DOHH2 (cell line): ENCODE measurements around the gene PSMA7.

Source experiments
- H3F3A ChIP-seq: fragments of 200-600 bp; sonication (generic), shearing (Covaris generic); 2 replicates; pipeline ENCODE4 v1.6.0; 2016; ENCODE audit warnings: antibody characterized with exemption, mild to moderate bottlenecking; ENCODE audit not compliant: control insufficient read depth, insufficient read depth
- H3K27ac ChIP-seq: fragments of 200-600 bp; sonication (generic); 2 replicates; pipeline ENCODE4 v1.5.1; 2014; ENCODE audit warnings: low read depth, mild to moderate bottlenecking, low read length, moderate library complexity
- H3K27me3 ChIP-seq: fragments of 200-600 bp; sonication (generic); 2 replicates; pipeline ENCODE4 v1.6.1; 2014; ENCODE audit warnings: mild to moderate bottlenecking, low read length, mixed read lengths; ENCODE audit not compliant: control insufficient read depth
- H3K36me3 ChIP-seq: fragments of 200-600 bp; sonication (generic); 2 replicates; pipeline ENCODE4 v1.6.1; 2014; ENCODE audit warnings: mild to moderate bottlenecking, low read length, moderate library complexity, mixed read lengths; ENCODE audit not compliant: control insufficient read depth
- H3K4me1 ChIP-seq: fragments of 200-600 bp; sonication (generic); 2 replicates; pipeline ENCODE4 v1.6.1; 2014; ENCODE audit warnings: mild to moderate bottlenecking, low read length, mixed read lengths; ENCODE audit not compliant: control insufficient read depth
- H3K4me2 ChIP-seq: fragments of 200-600 bp; sonication (generic); 2 replicates; pipeline ENCODE4 v1.6.0; 2014; ENCODE audit warnings: mild to moderate bottlenecking, low read length, moderate library complexity
- H3K4me3 ChIP-seq: fragments of 200-600 bp; sonication (generic); 2 replicates; pipeline ENCODE4 v1.5.1; 2014; ENCODE audit warnings: mild to moderate bottlenecking, low read length, mixed read lengths
- H3K79me2 ChIP-seq: fragments of 200-600 bp; sonication (generic); 2 replicates; pipeline ENCODE4 v1.6.1; 2014; ENCODE audit warnings: mild to moderate bottlenecking, low read length, mixed read lengths; ENCODE audit not compliant: control insufficient read depth
- H3K9me2 ChIP-seq: fragments of 200-600 bp; sonication (generic); replicated peaks from 2 replicates; pipeline ENCODE4 v1.6.1; 2014; ENCODE audit warnings: mild to moderate bottlenecking, low read length, mixed read lengths; ENCODE audit not compliant: control insufficient read depth
- H3K9me3 ChIP-seq: fragments of 200-600 bp; sonication (generic); 2 replicates; pipeline ENCODE4 v1.6.1; 2014; ENCODE audit warnings: antibody characterized with exemption, low read length, mixed read lengths; ENCODE audit not compliant: control insufficient read depth, insufficient read depth
- H4K20me1 ChIP-seq: fragments of 200-600 bp; sonication (generic); 2 replicates; pipeline ENCODE4 v1.6.0; 2014; ENCODE audit warnings: low read depth, mild to moderate bottlenecking, antibody characterized with exemption, low read length, moderate library complexity; ENCODE audit not compliant: control insufficient read depth, insufficient read depth
- EZH2phosphoT487 ChIP-seq: fragments of 200-600 bp; sonication (generic); IDR thresholded peaks from 2 replicates; pipeline ENCODE4 v1.6.1; 2017; ENCODE audit warnings: borderline replicate concordance, mild to moderate bottlenecking, antibody characterized with exemption, low read length, moderate library complexity, mixed read lengths
- TF ChIP-seq, protein P1 (sequence below): fragments of 200-600 bp; sonication (generic); IDR thresholded peaks from one replicate; pipeline ENCODE4 v1.5.1; 2014; ENCODE audit warnings: antibody characterized with exemption, mild to moderate bottlenecking, low read depth, low read length; ENCODE audit not compliant: poor library complexity, severe bottlenecking

Gene PSMA7

DNA sequence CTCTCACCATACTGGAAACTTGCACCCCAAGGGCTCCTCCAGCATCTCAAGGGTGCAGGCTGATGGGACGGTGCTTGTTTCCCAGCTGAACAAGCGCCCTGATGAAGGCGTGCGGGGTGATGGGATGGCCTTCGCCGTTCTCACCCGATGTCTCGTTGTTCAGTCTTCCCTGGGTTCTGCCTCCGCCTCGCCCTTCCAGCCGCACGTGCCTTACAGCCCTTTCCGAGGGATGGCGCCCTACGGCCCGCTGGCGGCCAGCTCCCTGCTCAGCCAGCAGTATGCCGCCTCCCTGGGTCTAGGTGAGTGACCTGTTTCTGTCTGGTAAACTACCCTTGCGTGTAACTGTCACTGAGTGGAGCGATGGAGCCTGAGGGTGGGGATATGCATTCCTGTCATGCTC, 17.1 kb downstream of the PSMA7 start:
- H3K4me2 ChIP-seq, result no peak overlapping the region
- no peaks in the 10 kb centered on the region for H3K9me3 ChIP-seq
- H3F3A ChIP-seq, result peaks cover 20% of the 10 kb centered on the region
- no peak overlapping the region for H3K4me3 ChIP-seq
- peaks cover 14% of the 10 kb centered on the region for H4K20me1 ChIP-seq
- no peak overlapping the region for H3K27ac ChIP-seq
- H3K4me1 ChIP-seq, result peaks cover 53% of the 10 kb centered on the region
- H3K79me2 ChIP-seq, result peaks cover 60% of the 10 kb centered on the region
- no peaks in the 10 kb centered on the region for H3K27me3 ChIP-seq
- H3K9me2 ChIP-seq, result no peaks in the 10 kb centered on the region
- TF ChIP-seq EZH2phosphoT487, result no peak
- TF ChIP-seq, protein P1, sequence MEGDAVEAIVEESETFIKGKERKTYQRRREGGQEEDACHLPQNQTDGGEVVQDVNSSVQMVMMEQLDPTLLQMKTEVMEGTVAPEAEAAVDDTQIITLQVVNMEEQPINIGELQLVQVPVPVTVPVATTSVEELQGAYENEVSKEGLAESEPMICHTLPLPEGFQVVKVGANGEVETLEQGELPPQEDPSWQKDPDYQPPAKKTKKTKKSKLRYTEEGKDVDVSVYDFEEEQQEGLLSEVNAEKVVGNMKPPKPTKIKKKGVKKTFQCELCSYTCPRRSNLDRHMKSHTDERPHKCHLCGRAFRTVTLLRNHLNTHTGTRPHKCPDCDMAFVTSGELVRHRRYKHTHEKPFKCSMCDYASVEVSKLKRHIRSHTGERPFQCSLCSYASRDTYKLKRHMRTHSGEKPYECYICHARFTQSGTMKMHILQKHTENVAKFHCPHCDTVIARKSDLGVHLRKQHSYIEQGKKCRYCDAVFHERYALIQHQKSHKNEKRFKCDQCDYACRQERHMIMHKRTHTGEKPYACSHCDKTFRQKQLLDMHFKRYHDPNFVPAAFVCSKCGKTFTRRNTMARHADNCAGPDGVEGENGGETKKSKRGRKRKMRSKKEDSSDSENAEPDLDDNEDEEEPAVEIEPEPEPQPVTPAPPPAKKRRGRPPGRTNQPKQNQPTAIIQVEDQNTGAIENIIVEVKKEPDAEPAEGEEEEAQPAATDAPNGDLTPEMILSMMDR, result no peak
- peaks cover 77% of the 10 kb centered on the region for H3K36me3 ChIP-seq

- H3K9me2 ChIP-seq, result no peaks in the 10 kb centered on the region
- H3K27ac ChIP-seq, result no peak overlapping the region
- H3K79me2 ChIP-seq, result peaks cover 38% of the 10 kb centered on the region
- H3K9me3 ChIP-seq, result no peaks in the 10 kb centered on the region
- H3K4me3 ChIP-seq, result peak overlapping the region; percentile 87
- TF ChIP-seq, protein P1, result no peak
- no peak for TF ChIP-seq EZH2phosphoT487
- H3K36me3 ChIP-seq, result peaks cover 54% of the 10 kb centered on the region
- peaks cover 12% of the 10 kb centered on the region for H3F3A ChIP-seq
- H4K20me1 ChIP-seq, result peaks cover 14% of the 10 kb centered on the region
- H3K4me1 ChIP-seq, result peaks cover 41% of the 10 kb centered on the region
- H3K27me3 ChIP-seq, result no peaks in the 10 kb centered on the region
- H3K4me2 ChIP-seq, result peak overlapping the region; percentile 98
Measured at GRCh38 chr20:62123450-62124118, 19.6 kb downstream of the PSMA7 start.

GRCh38 chr20:62122654-62123449, 20.3 kb downstream of the PSMA7 start:
- Histone ChIP-seq H3K36me3 (peaks cover 47% of the 10 kb centered on the region), H3K79me2 (peaks cover 34% of the 10 kb centered on the region), H3K4me1 (peaks cover 33% of the 10 kb centered on the region), H3K27ac (peak overlapping the region; percentile 35), H3K4me3 (peak overlapping the region; percentile 87), H3K9me3 (no peaks in the 10 kb centered on the region), H3K27me3 (no peaks in the 10 kb centered on the region), H3F3A (peaks cover 8% of the 10 kb centered on the region; the same call in 1 of the 2 replicates), H4K20me1 (peaks cover 14% of the 10 kb centered on the region), H3K9me2 (no peaks in the 10 kb centered on the region), H3K4me2 (peak overlapping the region; percentile 98)
- TF ChIP-seq EZH2phosphoT487, result no peak
- TF ChIP-seq, protein P1, result no peak
